Stomach (tissue), 9 donors: ENCODE results near the gene FBXW7. TPM values are rescaled to one million over a fixed set of nuclear protein-coding genes. Genes with fewer than 3 reads are reported as not detected.

ENCODE experiments used
- DNase-seq, 2 donors: peaks; one replicate each; pipeline versions ENCODE4 v3.0.0 to v3.0.0-alpha.2; 2013 to 2019
- H3K27ac ChIP-seq, 5 donors: fragments of 200-600 bp in 4 of 5; sonication (generic) in 4 of 5; one replicate each; pipeline ENCODE4 v1.5.1; 2013 to 2019; ENCODE audit warnings: mild to moderate bottlenecking in 1 of 5, moderate library complexity in 1 of 5
- H3K27me3 ChIP-seq, 3 donors: fragments of 200-600 bp; sonication (generic); one replicate each; pipeline ENCODE4 v1.5.1; 2017 to 2019; ENCODE audit warnings: mixed run types in 1 of 3
- H3K36me3 ChIP-seq, 4 donors: fragments of 200-600 bp; sonication (generic); 1 replicate in 3 of 4; 2 replicates in 1 of 4; pipeline ENCODE4 v1.5.1; 2016 to 2019
- H3K4me1 ChIP-seq, 4 donors: fragments of 200-600 bp; sonication (generic); one replicate each; pipeline ENCODE4 v1.5.1; 2016 to 2019
- H3K4me3 ChIP-seq, 4 donors: fragments of 200-600 bp; sonication (generic) in 3 of 4; one replicate each; pipeline ENCODE4 v1.5.1; 2016 to 2019; ENCODE audit warnings: mild to moderate bottlenecking in 1 of 4
- H3K9me3 ChIP-seq, 4 donors: fragments of 200-600 bp; sonication (generic); one replicate each; pipeline ENCODE4 v1.5.1; 2016 to 2019
- EP300 ChIP-seq: sonication (generic); formaldehyde crosslinking; IDR thresholded peaks from one replicate; pipeline ENCODE4 v1.6.1; 2017; ENCODE audit warnings: antibody characterized with exemption
- POLR2A ChIP-seq, 4 donors: fragments of 450-650 bp; IDR thresholded peaks; one replicate each; pipeline ENCODE4 v1.6.1; 2016; ENCODE audit warnings: antibody characterized with exemption in 4 of 4, control low read depth in 2 of 4, mild to moderate bottlenecking in 1 of 4, moderate library complexity in 1 of 4
- POLR2AphosphoS5 ChIP-seq, 3 donors: sonication (generic); formaldehyde crosslinking; IDR thresholded peaks; one replicate each; pipeline ENCODE4 v1.6.1; 2016; ENCODE audit warnings: antibody characterized with exemption in 3 of 3
- WGBS, 5 donors: extraction: QIAGEN DNeasy Blood & Tissue Kit in 3 of 5; methylation state at CpG; one replicate each; pipeline versions ENCODE4 v1.1.5 to v1.1.7; 2013 to 2018; 5-methylcytosine and 5-hydroxymethylcytosine counted together
- intact Hi-C: fragments of 100-400 bp; cut with DNase I; formaldehyde crosslinking; loops from one replicate; pipeline ENCODE4 v1.15.1; 2023; ENCODE audit warnings: low total_unique reads
- polyA plus RNA-seq, 3 donors: library from polyadenylated mRNA; stranded (reverse); fragments of 200-250 nt; gene quantifications; one replicate each; pipeline ENCODE4 v1.2.3, GENCODE V29; 2013
- total RNA-seq, 5 donors: library from RNA; depleted of rRNA; stranded (reverse); fragments of >200 nt; gene quantifications; one replicate each; pipeline versions ENCODE4 v1.1.0 to v1.2.3, GENCODE V29; 2014 to 2016
- TF ChIP-seq, protein P1 (sequence below), 7 experiments: fragments of 450-650 bp in 4 of 7; fragments of 200-600 bp in 3 of 7; sonication (generic) in 3 of 7; IDR thresholded peaks; one replicate each; pipeline ENCODE4 v1.5.1; 2016 to 2019; ENCODE audit warnings: antibody characterized with exemption in 7 of 7, control low read depth in 2 of 7, mild to moderate bottlenecking in 1 of 7
- donor health status: healthy with polysubstance abuse.
- donor health status: Bipolar disorder and iron deficiency.
- donor health status: healthy.

The FBXW7 gene
- total and polyA plus RNA-seq, 8 donors: 8.7 to 119 (median 25.1) TPM

DNA sequence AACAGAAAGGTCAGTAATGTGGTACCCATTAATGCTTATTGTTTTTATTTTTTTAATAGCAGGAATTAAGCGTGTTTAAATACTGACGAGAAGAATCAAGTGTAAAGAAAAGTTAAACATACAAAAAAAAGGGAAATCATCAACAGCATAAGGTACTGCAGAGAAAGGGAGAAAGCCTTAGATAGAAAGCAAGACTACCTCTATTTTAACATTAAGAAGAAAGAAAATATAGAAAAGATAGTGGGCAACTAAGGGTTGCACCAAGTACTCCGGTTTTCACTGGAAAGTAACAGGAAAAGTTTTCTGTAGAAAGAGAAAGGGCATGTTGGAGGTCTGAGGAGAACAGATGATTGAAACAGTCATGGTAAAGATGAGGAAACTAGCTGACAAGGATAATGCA, 41.9 kb downstream of the FBXW7 start:
- DNase-seq: no peak
- intact Hi-C loops: no loop called here
- H3K27me3 ChIP-seq: no peaks in the 10 kb centered on the region
- no peaks in the 10 kb centered on the region for H3K36me3 ChIP-seq
- WGBS, 5 donors: 83 to 91% (median 86%) methylated on average over 3 of the region's 3 CpGs
- H3K9me3 ChIP-seq: no peaks in the 10 kb centered on the region
- H3K27ac ChIP-seq: no peak overlapping the region
- no peak overlapping the region for H3K4me3 ChIP-seq
- TF ChIP-seq EP300: no peak
- TF ChIP-seq, protein P1, sequence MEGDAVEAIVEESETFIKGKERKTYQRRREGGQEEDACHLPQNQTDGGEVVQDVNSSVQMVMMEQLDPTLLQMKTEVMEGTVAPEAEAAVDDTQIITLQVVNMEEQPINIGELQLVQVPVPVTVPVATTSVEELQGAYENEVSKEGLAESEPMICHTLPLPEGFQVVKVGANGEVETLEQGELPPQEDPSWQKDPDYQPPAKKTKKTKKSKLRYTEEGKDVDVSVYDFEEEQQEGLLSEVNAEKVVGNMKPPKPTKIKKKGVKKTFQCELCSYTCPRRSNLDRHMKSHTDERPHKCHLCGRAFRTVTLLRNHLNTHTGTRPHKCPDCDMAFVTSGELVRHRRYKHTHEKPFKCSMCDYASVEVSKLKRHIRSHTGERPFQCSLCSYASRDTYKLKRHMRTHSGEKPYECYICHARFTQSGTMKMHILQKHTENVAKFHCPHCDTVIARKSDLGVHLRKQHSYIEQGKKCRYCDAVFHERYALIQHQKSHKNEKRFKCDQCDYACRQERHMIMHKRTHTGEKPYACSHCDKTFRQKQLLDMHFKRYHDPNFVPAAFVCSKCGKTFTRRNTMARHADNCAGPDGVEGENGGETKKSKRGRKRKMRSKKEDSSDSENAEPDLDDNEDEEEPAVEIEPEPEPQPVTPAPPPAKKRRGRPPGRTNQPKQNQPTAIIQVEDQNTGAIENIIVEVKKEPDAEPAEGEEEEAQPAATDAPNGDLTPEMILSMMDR (IDR thresholded peaks at IDR 0.05): no peak
- no peak for TF ChIP-seq POLR2AphosphoS5 (IDR thresholded peaks at IDR 0.05)
- no peak for TF ChIP-seq POLR2A (IDR thresholded peaks at IDR 0.05)
- peaks cover 0 to 33% (median 14%) of the 10 kb centered on the region in 4 donors for H3K4me1 ChIP-seq

DNA sequence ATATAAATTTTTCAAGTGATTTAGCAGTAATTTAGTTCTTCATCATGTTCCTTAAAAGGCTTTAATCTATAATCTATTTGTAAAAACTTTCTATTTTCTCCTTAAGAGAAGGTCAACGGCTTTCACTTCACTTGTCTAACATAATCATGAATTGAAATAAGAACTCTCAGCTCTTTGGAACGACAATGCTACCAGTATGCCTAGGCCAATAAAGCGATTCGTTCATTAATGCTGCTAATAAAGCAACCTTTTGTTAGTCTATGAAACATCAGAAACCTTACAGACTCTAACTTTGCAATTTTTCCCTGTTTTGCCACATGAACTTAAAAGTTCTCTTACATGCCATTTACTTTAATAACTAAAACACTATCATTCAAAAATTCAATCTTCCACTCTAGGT, 47.6 kb downstream of the FBXW7 start:
- 84 to 90% (median 88%) methylated on average over 4 of the region's 4 CpGs for WGBS, 5 donors
- no peak overlapping the region for H3K27ac ChIP-seq
- TF ChIP-seq POLR2A (IDR thresholded peaks at IDR 0.05) (no peak), POLR2AphosphoS5 (IDR thresholded peaks at IDR 0.05) (no peak), EP300 (no peak)
- TF ChIP-seq, protein P1 (IDR thresholded peaks at IDR 0.05): no peak
- no peak overlapping the region for H3K4me3 ChIP-seq
- H3K4me1 ChIP-seq: peaks cover 11 to 52% (median 27%) of the 10 kb centered on the region in 4 donors
- H3K36me3 ChIP-seq: no peaks in the 10 kb centered on the region
- intact Hi-C loops: no loop called here
- no peak for DNase-seq
- H3K27me3 ChIP-seq: no peaks in the 10 kb centered on the region
- H3K9me3 ChIP-seq: no peaks in the 10 kb centered on the region

DNA sequence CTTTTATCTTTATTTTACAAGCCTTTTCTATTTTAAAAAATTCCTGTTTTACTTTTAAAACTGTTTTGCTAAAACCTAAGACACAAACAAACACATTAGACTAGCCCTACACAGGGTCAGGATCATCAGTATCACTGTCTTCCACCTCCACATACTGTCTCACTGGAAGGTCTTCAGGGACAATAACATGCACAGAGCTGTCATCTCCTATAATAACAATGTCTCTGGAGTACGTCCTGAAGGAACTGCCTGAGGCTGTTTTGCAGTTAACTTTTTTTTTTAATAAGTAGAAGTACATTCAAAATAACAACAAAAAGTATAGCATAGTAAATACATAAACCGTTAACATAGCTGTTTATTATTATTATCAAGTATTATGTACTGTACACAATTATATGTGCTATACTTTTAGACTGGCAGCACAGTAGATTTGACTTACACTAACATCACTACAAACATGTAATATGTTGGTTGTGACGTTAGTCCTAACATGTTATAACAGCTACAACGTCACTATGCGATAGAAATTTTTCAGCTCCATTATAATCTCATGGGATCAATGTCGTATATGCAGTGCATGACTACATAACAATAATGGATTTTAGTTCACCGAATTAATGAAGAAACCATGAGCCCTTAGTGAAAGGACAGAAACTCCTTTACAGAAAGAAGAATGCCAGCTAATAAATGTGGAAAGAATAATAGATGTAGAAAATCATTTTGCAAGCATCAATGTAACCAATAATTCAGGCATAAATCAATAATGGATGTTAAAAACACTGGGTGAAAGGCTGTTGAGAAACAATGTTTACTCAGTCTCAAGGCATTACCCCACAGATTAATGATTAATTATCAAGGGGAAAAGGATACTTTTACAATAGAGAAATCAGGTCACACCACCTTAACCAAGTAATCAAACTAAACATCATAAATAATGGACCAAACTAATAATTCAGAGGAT, 49.2 kb downstream of the FBXW7 start:
- H3K27ac ChIP-seq: peak overlapping the region in 3 of 5 donors; percentile 15 to 58 (median 38)
- 50 to 64% (median 58%) methylated on average over 7 of the region's 7 CpGs for whole genome bisulfite sequencing, 5 donors

DNA sequence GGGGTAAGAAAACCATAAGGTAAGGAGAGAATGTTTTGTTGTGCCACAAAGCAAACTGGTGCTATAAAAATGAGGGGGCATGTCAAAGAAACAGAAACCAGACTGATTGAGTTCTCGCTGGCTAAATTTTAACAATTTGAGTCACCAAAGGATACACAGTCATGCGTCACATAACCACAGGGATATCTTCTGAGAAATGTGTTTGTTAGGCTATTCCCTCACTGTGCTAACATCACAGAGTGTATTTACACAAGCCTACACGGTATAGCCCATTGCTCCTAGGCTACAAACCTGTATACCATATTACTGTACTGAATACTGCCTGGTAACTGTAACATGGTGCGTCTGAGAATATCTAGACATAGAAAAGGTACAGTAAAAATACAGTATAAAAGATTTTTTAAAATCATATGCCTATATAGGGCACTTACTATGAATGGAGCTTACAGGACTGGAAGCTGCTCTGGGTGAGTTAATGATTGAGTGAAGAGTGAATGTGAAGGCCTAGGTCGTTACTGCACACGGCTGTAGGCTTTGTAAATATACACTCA, 50.1 kb downstream of the FBXW7 start:
- Histone ChIP-seq H3K9me3 (no peaks in the 10 kb centered on the region), H3K4me1 (peaks cover 11 to 44% (median 23%) of the 10 kb centered on the region in 4 donors), H3K27ac (peak overlapping the region in 4 of 5 donors; percentile 7 to 58 (median 26)), H3K36me3 (no peaks in the 10 kb centered on the region), H3K27me3 (no peaks in the 10 kb centered on the region), H3K4me3 (no peak overlapping the region)
- DNase-seq: peak in 1 of 2 donors; percentile 89
- intact Hi-C loops: no loop called here
- 22 to 56% (median 40%) methylated on average over 6 of the region's 6 CpGs for WGBS, 5 donors
- TF ChIP-seq POLR2AphosphoS5 (IDR thresholded peaks at IDR 0.05) (peak in 2 of 3 donors; percentile 33 to 79), EP300 (no peak)

More for the DNA sequence above, 49.2 kb downstream of the FBXW7 start:
- intact Hi-C loops: no loop called here
- H3K36me3 ChIP-seq: no peaks in the 10 kb centered on the region
- TF ChIP-seq, protein P1 (IDR thresholded peaks at IDR 0.05): no peak
- TF ChIP-seq POLR2AphosphoS5 (IDR thresholded peaks at IDR 0.05) (no peak), POLR2A (IDR thresholded peaks at IDR 0.05) (no peak), EP300 (no peak)
- H3K4me3 ChIP-seq: no peak overlapping the region
- peak in 1 of 2 donors; percentile 26 for DNase-seq
- H3K27me3 ChIP-seq: no peaks in the 10 kb centered on the region
- no peaks in the 10 kb centered on the region for H3K9me3 ChIP-seq
- H3K4me1 ChIP-seq: peaks cover 11 to 53% (median 25%) of the 10 kb centered on the region in 4 donors
